Gastrocnemius medialis (tissue), 4 donors: Measurements from ENCODE around the gene SP140L. TPM values are rescaled to one million over a fixed set of nuclear protein-coding genes. Genes with fewer than 3 reads are reported as not detected.
"Not testable (repeated sequence)": the region's sequence is repeated elsewhere in the genome, so short reads cannot be mapped to it uniquely, and the experiment has no call there.

Experiments
- ATAC-seq, 2 donors: fragments of 150-250 bp; one replicate each; pipeline ENCODE4 v1.9.1; 2016
- DNase-seq, 2 donors: peaks; one replicate each; pipeline ENCODE4 v3.0.0-alpha.2; 2019
- H3K27ac ChIP-seq, 4 donors: fragments of 200-600 bp; sonication (generic); 1 replicate in 1 of 4; 2 replicates in 3 of 4; pipeline ENCODE4 v1.5.1; 2016 to 2018; ENCODE audit warnings: mild to moderate bottlenecking in 2 of 4, moderate library complexity in 1 of 4
- H3K27me3 ChIP-seq, 3 donors: fragments of 200-600 bp; sonication (generic) in 2 of 3; 1 replicate in 1 of 3; 2 replicates in 2 of 3; pipeline versions ENCODE4 v1.5.1 to v1.6.0; 2016 to 2019; ENCODE audit warnings: mild to moderate bottlenecking in 1 of 3, moderate library complexity in 1 of 3
- H3K36me3 ChIP-seq, 2 donors: fragments of 200-600 bp; sonication (generic) in 1 of 2; one replicate each; pipeline ENCODE4 v1.5.1; 2017 to 2018
- H3K4me1 ChIP-seq, 2 donors: fragments of 200-600 bp; sonication (generic) in 1 of 2; one replicate each; pipeline ENCODE4 v1.5.1; 2016 to 2017; ENCODE audit warnings: mild to moderate bottlenecking in 2 of 2
- H3K4me3 ChIP-seq, 4 donors: fragments of 200-600 bp; sonication (generic) in 3 of 4; 1 replicate in 1 of 4; 2 replicates in 3 of 4; pipeline ENCODE4 v1.5.1; 2016 to 2019; ENCODE audit warnings: mild to moderate bottlenecking in 2 of 4
- H3K9me3 ChIP-seq, 3 donors: fragments of 200-600 bp; sonication (generic) in 2 of 3; 1 replicate in 1 of 3; 2 replicates in 2 of 3; pipeline ENCODE4 v1.5.1; 2016 to 2019
- POLR2A ChIP-seq, 2 donors: fragments of 450-650 bp; IDR thresholded peaks; one replicate each; pipeline ENCODE4 v1.6.1; 2017; ENCODE audit warnings: antibody characterized with exemption in 2 of 2, mild to moderate bottlenecking in 2 of 2, moderate library complexity in 2 of 2
- in situ Hi-C, 4 donors: fragments of 200-750 bp; cut with MboI; loops; one replicate each; pipeline versions ENCODE4 v1.15.0 to v1.8.0; 2017; ENCODE audit warnings: low sequenced_read_pairs in 4 of 4
- intact Hi-C: fragments of 100-400 bp; cut with DNase I; formaldehyde crosslinking; loops from one replicate; pipeline ENCODE4 v1.15.1; 2023; ENCODE audit warnings: low total_unique reads
- total RNA-seq, 4 donors: library from RNA; depleted of rRNA; stranded (reverse); fragments of >200 nt; gene quantifications; one replicate each; pipeline versions ENCODE4 v1.1.0 to v1.2.3, GENCODE V29; 2016
- TF ChIP-seq, protein P1 (sequence below), 5 experiments: fragments of 450-650 bp in 3 of 5; fragments of 200-600 bp in 2 of 5; sonication (generic) in 2 of 5; IDR thresholded peaks in 4 of 5; conservative IDR thresholded peaks in 1 of 5; 1 replicate in 4 of 5; 2 replicates in 1 of 5; pipeline ENCODE4 v1.5.1; 2016 to 2019; ENCODE audit warnings: antibody characterized with exemption in 5 of 5, mild to moderate bottlenecking in 3 of 5, moderate library complexity in 3 of 5

SP140L gene
- total RNA-seq, 4 donors from 2014 or later: 2.2 to 13.5 (median 3.8) TPM

DNA sequence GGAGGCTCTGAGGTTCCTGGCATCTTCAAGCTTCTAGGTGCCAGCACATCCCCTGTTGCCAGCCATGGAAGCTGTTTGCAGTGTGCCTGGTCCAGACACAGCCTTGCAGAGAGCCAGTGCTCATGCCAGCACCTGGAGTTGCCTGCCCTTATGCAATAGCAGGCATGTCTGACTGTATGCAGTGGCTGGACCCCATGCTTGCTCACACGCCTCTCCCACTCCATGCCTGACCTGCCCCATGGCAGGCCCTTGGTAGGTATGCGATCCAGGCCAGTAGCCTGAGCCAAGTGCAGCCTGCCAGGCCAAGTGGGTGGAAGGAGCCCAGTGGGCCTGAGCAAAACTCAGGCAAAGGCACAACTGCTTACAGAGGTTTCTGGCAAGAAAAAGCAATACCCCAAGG lies 19.5 kb upstream of the SP140L start:
- in situ Hi-C loops (no loop called here), intact Hi-C loops (no loop called here)
- no peaks in the 10 kb centered on the region for H3K9me3 ChIP-seq
- H3K27me3 ChIP-seq: no peaks in the 10 kb centered on the region
- H3K27ac ChIP-seq: no peak overlapping the region
- H3K4me3 ChIP-seq: no peak overlapping the region
- no peaks in the 10 kb centered on the region for H3K4me1 ChIP-seq
- TF ChIP-seq, protein P1, sequence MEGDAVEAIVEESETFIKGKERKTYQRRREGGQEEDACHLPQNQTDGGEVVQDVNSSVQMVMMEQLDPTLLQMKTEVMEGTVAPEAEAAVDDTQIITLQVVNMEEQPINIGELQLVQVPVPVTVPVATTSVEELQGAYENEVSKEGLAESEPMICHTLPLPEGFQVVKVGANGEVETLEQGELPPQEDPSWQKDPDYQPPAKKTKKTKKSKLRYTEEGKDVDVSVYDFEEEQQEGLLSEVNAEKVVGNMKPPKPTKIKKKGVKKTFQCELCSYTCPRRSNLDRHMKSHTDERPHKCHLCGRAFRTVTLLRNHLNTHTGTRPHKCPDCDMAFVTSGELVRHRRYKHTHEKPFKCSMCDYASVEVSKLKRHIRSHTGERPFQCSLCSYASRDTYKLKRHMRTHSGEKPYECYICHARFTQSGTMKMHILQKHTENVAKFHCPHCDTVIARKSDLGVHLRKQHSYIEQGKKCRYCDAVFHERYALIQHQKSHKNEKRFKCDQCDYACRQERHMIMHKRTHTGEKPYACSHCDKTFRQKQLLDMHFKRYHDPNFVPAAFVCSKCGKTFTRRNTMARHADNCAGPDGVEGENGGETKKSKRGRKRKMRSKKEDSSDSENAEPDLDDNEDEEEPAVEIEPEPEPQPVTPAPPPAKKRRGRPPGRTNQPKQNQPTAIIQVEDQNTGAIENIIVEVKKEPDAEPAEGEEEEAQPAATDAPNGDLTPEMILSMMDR (IDR thresholded peaks at IDR 0.05 in 4 of 5, conservative IDR thresholded peaks at IDR 0.05 in 1 of 5): no peak
- no peak for TF ChIP-seq POLR2A (IDR thresholded peaks at IDR 0.05)
- DNase-seq (no peak), ATAC-seq (no peak)
- no peaks in the 10 kb centered on the region for H3K36me3 ChIP-seq

- Histone ChIP-seq H3K4me3 (no peak overlapping the region), H3K27ac (no peak overlapping the region), H3K9me3 (no peaks in the 10 kb centered on the region), H3K27me3 (no peaks in the 10 kb centered on the region), H3K36me3 (no peaks in the 10 kb centered on the region), H3K4me1 (no peaks in the 10 kb centered on the region)
- DNase-seq (no peak), ATAC-seq (no peak)
- in situ Hi-C loops (no loop called here), intact Hi-C loops (no loop called here)
- no peak for TF ChIP-seq POLR2A (IDR thresholded peaks at IDR 0.05)
- TF ChIP-seq, protein P1 (IDR thresholded peaks at IDR 0.05 in 4 of 5, conservative IDR thresholded peaks at IDR 0.05 in 1 of 5): no peak
These were observed 18.5 kb upstream of the SP140L start for GRCh38 chr2:230308402-230309000.

GRCh38 chr2:230310792-230311191 lies 16.2 kb upstream of the SP140L start:
- H3K4me3 ChIP-seq, in situ Hi-C loops, intact Hi-C loops: not testable (repeated sequence)

GRCh38 chr2:230311634-230312033 lies 15.4 kb upstream of the SP140L start:
- H3K27ac ChIP-seq, H3K4me3 ChIP-seq, H3K4me1 ChIP-seq, ATAC-seq, intact Hi-C loops, H3K36me3 ChIP-seq, H3K27me3 ChIP-seq, DNase-seq, H3K9me3 ChIP-seq, in situ Hi-C loops: not testable (repeated sequence)

More at GRCh38 chr2:230310792-230311191, 16.2 kb upstream of the SP140L start:
- H3K27ac ChIP-seq, H3K27me3 ChIP-seq, DNase-seq, ATAC-seq, H3K4me1 ChIP-seq, H3K9me3 ChIP-seq, H3K36me3 ChIP-seq: not testable (repeated sequence)

GRCh38 chr2:230312638-230313037 lies 14.4 kb upstream of the SP140L start:
- intact Hi-C loops: no loop called here
- ATAC-seq (no peak), DNase-seq (no peak)
- in situ Hi-C loops: no loop called here
- Histone ChIP-seq H3K36me3 (no peaks in the 10 kb centered on the region), H3K4me1 (no peaks in the 10 kb centered on the region), H3K9me3 (no peaks in the 10 kb centered on the region), H3K27ac (no peak overlapping the region), H3K27me3 (no peaks in the 10 kb centered on the region), H3K4me3 (no peak overlapping the region)
- TF ChIP-seq POLR2A (IDR thresholded peaks at IDR 0.05): no peak

DNA sequence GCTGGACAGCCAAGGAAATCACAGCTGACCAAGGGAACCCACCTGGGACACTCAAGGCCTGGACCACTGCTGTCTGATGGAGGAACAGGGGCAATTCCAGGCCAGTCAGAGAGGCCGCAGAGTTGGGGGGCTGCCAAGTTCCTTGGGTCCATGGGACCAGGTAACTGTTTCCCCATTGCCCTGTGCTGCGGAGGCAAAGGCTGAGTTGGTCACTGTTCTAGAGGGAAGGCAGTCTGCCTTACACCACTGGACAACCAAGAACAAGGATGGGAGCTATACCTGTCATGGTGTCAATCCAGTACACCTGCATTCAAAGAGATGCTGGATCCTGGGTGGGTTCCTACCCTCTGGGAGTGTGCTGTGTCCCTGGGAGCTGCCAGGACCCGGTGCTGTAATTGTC lies 9.6 kb upstream of the SP140L start:
- Histone ChIP-seq H3K9me3 (no peaks in the 10 kb centered on the region), H3K27me3 (no peaks in the 10 kb centered on the region), H3K4me1 (no peaks in the 10 kb centered on the region), H3K4me3 (no peak overlapping the region), H3K27ac (no peak overlapping the region), H3K36me3 (no peaks in the 10 kb centered on the region)
- intact Hi-C loops: no loop called here
- in situ Hi-C loops: no loop called here
- ATAC-seq (no peak), DNase-seq (no peak)
- TF ChIP-seq, protein P1 (IDR thresholded peaks at IDR 0.05 in 4 of 5, conservative IDR thresholded peaks at IDR 0.05 in 1 of 5): no peak
- no peak for TF ChIP-seq POLR2A (IDR thresholded peaks at IDR 0.05)
